GM18505 (cell line): ENCODE measurements around the gene FILIP1.

Experiments used
- ATAC-seq: cut with Tn5 transposase; IDR thresholded peaks from one replicate; pipeline ENCODE4 v1.9.1; 2021; ENCODE audit not compliant: unreplicated experiment
- POLR2A ChIP-seq: IDR thresholded peaks from 4 replicates; pipeline ENCODE4 v1.6.1; 2011; ENCODE audit warnings: borderline replicate concordance; ENCODE audit not compliant: insufficient read depth, insufficient read length; ENCODE audit errors: extremely low read depth

Gene FILIP1

GRCh38 chr6:75493400-75494064 is at the start of gene FILIP1:
Gene FILIP1 (minus strand): TSS chr6:75493800. CDS start chr6:75414972, 78,828 bp downstream.
- no peak for TF ChIP-seq POLR2A
- ATAC-seq: no peak

- no peak for TF ChIP-seq POLR2A
- no peak for ATAC-seq
These were observed 49.7 kb upstream of the FILIP1 start for GRCh38 chr6:75543311-75543710.

- TF ChIP-seq POLR2A: no peak
- ATAC-seq: no peak
These were observed 45.5 kb upstream of the FILIP1 start for GRCh38 chr6:75539136-75539535.

GRCh38 chr6:75532521-75532920 is 38.9 kb upstream of the FILIP1 start:
- no peak for ATAC-seq
- TF ChIP-seq POLR2A: no peak

- no peak for TF ChIP-seq POLR2A
These were observed 37.6 kb upstream of the FILIP1 start for GRCh38 chr6:75531174-75531573.

GRCh38 chr6:75530696-75531095 is 37.1 kb upstream of the FILIP1 start:
- no peak for ATAC-seq
- no peak for TF ChIP-seq POLR2A

More at GRCh38 chr6:75531174-75531573, 37.6 kb upstream of the FILIP1 start:
- ATAC-seq: no peak

GRCh38 chr6:75528423-75528822 is 34.8 kb upstream of the FILIP1 start:
- no peak for TF ChIP-seq POLR2A
- ATAC-seq: no peak

GRCh38 chr6:75526502-75527127 is 33.0 kb upstream of the FILIP1 start:
- TF ChIP-seq POLR2A: no peak
- ATAC-seq: peak; percentile 93

- no peak for TF ChIP-seq POLR2A
These were observed 32.1 kb upstream of the FILIP1 start for GRCh38 chr6:75525682-75526081.

GRCh38 chr6:75524322-75524972 is 30.8 kb upstream of the FILIP1 start:
- ATAC-seq: no peak
- no peak for TF ChIP-seq POLR2A

More at GRCh38 chr6:75525682-75526081, 32.1 kb upstream of the FILIP1 start:
- no peak for ATAC-seq

- ATAC-seq: no peak
- TF ChIP-seq POLR2A: no peak
These were observed 23.2 kb upstream of the FILIP1 start for GRCh38 chr6:75516757-75517156.

GRCh38 chr6:75512591-75512990 is 19.0 kb upstream of the FILIP1 start:
- TF ChIP-seq POLR2A: no peak
- ATAC-seq: no peak

GRCh38 chr6:75505424-75505823 is 11.8 kb upstream of the FILIP1 start:
- ATAC-seq: no peak

More at GRCh38 chr6:75505424-75505823, 11.8 kb upstream of the FILIP1 start:
- no peak for TF ChIP-seq POLR2A
